SH-SY5Y (cell line): ENCODE results near the gene SMAD9.

Source experiments
- GATA2 ChIP-seq: IDR thresholded peaks from 2 replicates; pipeline ENCODE4 v1.6.1; 2011; ENCODE audit warnings: mild to moderate bottlenecking, low read depth, low read length
- GATA3 ChIP-seq: IDR thresholded peaks from 2 replicates; pipeline ENCODE4 v1.6.1; 2011; ENCODE audit warnings: low read depth, mild to moderate bottlenecking, low read length, moderate library complexity

- TF ChIP-seq GATA2 (no peak), GATA3 (no peak)
Observed at GRCh38 chr13:36804588-36804987, 115.5 kb downstream of the SMAD9 start.
